ENCODE measurements around the gene POT1. TPM values are rescaled to one million over a fixed set of nuclear protein-coding genes. Genes with fewer than 3 reads are reported as not detected.

POT1 gene
- polyA plus RNA-seq, 1 donor, result 50.4 TPM

- DNase-seq, result no peak
Observed at GRCh38 chr7:124915242-124915641, 14.4 kb downstream of the POT1 start.

- DNase-seq, result no peak
Observed at GRCh38 chr7:124914298-124914697, 15.3 kb downstream of the POT1 start.

- DNase-seq, result no peak
Observed at GRCh38 chr7:124912972-124913371, 16.7 kb downstream of the POT1 start.

GRCh38 chr7:124909808-124910207 lies 19.8 kb downstream of the POT1 start:
- DNase-seq, result no peak

- no peak for DNase-seq
Observed at GRCh38 chr7:124908259-124908658, 21.4 kb downstream of the POT1 start.

- DNase-seq, result no peak
Observed at GRCh38 chr7:124907490-124907889, 22.1 kb downstream of the POT1 start.

GRCh38 chr7:124898531-124898930 lies 31.1 kb downstream of the POT1 start:
- no peak for DNase-seq

- no peak for DNase-seq
Observed at GRCh38 chr7:124896001-124896400, 33.6 kb downstream of the POT1 start.

GRCh38 chr7:124893140-124893827 lies 36.3 kb downstream of the POT1 start:
- no peak for DNase-seq

- no peak for DNase-seq
Observed at GRCh38 chr7:124887247-124887646, 42.4 kb downstream of the POT1 start.

- DNase-seq, result no peak
Observed at GRCh38 chr7:124881981-124882380, 47.6 kb downstream of the POT1 start.

GRCh38 chr7:124879771-124880170 lies 49.9 kb downstream of the POT1 start:
- no peak for DNase-seq

- no peak for DNase-seq
Observed at GRCh38 chr7:124879103-124879502, 50.5 kb downstream of the POT1 start.

- no peak for DNase-seq
Observed at GRCh38 chr7:124874644-124875163, 54.9 kb downstream of the POT1 start.

- no peak for DNase-seq
Observed at GRCh38 chr7:124857672-124858235, 71.9 kb downstream of the POT1 start.

- peak; percentile 29 for DNase-seq
Observed at GRCh38 chr7:124856299-124856888, 73.2 kb downstream of the POT1 start.

GRCh38 chr7:124843336-124843735 lies 86.3 kb downstream of the POT1 start:
- DNase-seq, result no peak

GRCh38 chr7:124840435-124840834 lies 89.2 kb downstream of the POT1 start:
- no peak for DNase-seq

- DNase-seq, result no peak
Observed at GRCh38 chr7:124839687-124840086, 89.9 kb downstream of the POT1 start.

GRCh38 chr7:124836173-124836572 lies 93.5 kb downstream of the POT1 start:
- no peak for DNase-seq

GRCh38 chr7:124818807-124819206 lies 110.8 kb downstream of the POT1 start:
- no peak for DNase-seq

- DNase-seq, result no peak
Observed at GRCh38 chr7:124813994-124814798, 115.4 kb downstream of the POT1 start.

GRCh38 chr7:124812764-124813163 lies 116.9 kb downstream of the POT1 start:
- DNase-seq, result no peak

Data from left kidney (tissue), 2 donors.